Fibroblast of lung (primary cell): ENCODE data around the gene MRGPRX4.

Experiments
- EZH2 ChIP-seq: IDR thresholded peaks from 2 replicates; pipeline ENCODE4 v1.5.1; 2012; ENCODE audit warnings: low read length, control low read depth, mild to moderate bottlenecking; ENCODE audit errors: missing control alignments
- TF ChIP-seq, protein P1 (sequence below), 2 donors: IDR thresholded peaks in 1 of 2; conservative IDR thresholded peaks in 1 of 2; 1 replicate in 1 of 2; 2 replicates in 1 of 2; pipeline ENCODE4 v1.5.1; 2011 to 2012; ENCODE audit warnings: low read length in 2 of 2, control low read depth in 1 of 2, inconsistent platforms in 1 of 2, low read depth in 1 of 2, mild to moderate bottlenecking in 1 of 2

DNA sequence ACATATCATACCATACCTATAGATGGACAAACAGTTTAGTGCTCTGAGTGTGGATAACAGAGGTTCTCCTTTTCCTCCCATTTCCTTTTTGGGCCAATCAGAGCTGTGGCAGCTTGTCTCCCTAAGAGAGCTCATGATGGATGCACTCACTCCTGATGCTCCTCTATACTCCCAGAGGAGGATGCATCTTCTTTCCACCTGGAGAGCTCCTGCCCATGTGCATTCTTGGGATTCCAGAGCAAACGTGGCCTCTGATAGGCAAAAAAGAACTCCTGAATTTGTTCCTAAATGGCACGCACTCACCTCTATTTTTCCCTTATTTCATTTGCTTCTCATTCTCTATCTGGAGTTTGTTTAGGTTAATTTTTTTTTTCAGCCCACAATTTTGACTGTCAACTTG is 37.3 kb upstream of the MRGPRX4 start:
- TF ChIP-seq, protein P1, sequence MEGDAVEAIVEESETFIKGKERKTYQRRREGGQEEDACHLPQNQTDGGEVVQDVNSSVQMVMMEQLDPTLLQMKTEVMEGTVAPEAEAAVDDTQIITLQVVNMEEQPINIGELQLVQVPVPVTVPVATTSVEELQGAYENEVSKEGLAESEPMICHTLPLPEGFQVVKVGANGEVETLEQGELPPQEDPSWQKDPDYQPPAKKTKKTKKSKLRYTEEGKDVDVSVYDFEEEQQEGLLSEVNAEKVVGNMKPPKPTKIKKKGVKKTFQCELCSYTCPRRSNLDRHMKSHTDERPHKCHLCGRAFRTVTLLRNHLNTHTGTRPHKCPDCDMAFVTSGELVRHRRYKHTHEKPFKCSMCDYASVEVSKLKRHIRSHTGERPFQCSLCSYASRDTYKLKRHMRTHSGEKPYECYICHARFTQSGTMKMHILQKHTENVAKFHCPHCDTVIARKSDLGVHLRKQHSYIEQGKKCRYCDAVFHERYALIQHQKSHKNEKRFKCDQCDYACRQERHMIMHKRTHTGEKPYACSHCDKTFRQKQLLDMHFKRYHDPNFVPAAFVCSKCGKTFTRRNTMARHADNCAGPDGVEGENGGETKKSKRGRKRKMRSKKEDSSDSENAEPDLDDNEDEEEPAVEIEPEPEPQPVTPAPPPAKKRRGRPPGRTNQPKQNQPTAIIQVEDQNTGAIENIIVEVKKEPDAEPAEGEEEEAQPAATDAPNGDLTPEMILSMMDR (conservative IDR thresholded peaks at IDR 0.05 in 1 of 2, IDR thresholded peaks at IDR 0.05 in 1 of 2; ENCODE audit: low read depth in 1 of 2, low read length in 2 of 2), result no peak
- TF ChIP-seq EZH2, result no peak
